RWPE1 (cell line): ENCODE measurements around the gene OGFOD3.

Experiments
- CTCF ChIA-PET: fragments of 350-600 bp; sonication (Branson Sonifier 250); formaldehyde crosslinking; extraction: SDS; loops from one replicate; lab custom pipeline; 2021; lab: Yijun Ruan, JAX
- POLR2A ChIA-PET: fragments of 400-600 bp; formaldehyde crosslinking; extraction: SDS; loops from one replicate; lab custom pipeline; 2020; ENCODE audit warnings: antibody characterized with exemption; ENCODE audit not compliant: low non-redundant PET; lab: Yijun Ruan, JAX
- DNase-seq: peaks from one replicate; pipeline ENCODE4 v3.0.0; 2012; ENCODE audit warnings: low spot score
- H3K27ac ChIP-seq: fragments of 450-650 bp; 2 replicates; pipeline ENCODE4 v1.5.1; 2017
- CTCF ChIP-seq: fragments of 450-650 bp; conservative IDR thresholded peaks from 2 replicates; pipeline ENCODE4 v1.5.1; 2017; ENCODE audit warnings: low read depth, mild to moderate bottlenecking

OGFOD3 gene

GRCh38 chr17:82392941-82393340 lies 25.4 kb downstream of the OGFOD3 start:
- ChIA-PET POLR2A (no interaction called here), CTCF (no interaction called here)
- peak overlapping the region; percentile 14; the same call in 1 of the 2 replicates for H3K27ac ChIP-seq
- TF ChIP-seq CTCF, result no peak
- no peak for DNase-seq

GRCh38 chr17:82392209-82392920 lies 26.0 kb downstream of the OGFOD3 start:
- ChIA-PET POLR2A (no interaction called here), CTCF (no interaction called here)
- peak overlapping the region; percentile 14; the same call in 1 of the 2 replicates for H3K27ac ChIP-seq
- no peak for TF ChIP-seq CTCF
- no peak for DNase-seq

- DNase-seq, result no peak
- no peak for TF ChIP-seq CTCF
- peak overlapping the region; percentile 14; the same call in 1 of the 2 replicates for H3K27ac ChIP-seq
- ChIA-PET POLR2A (no interaction called here), CTCF (no interaction called here)
These were observed 26.8 kb downstream of the OGFOD3 start for GRCh38 chr17:82391496-82392066.

- ChIA-PET POLR2A (no interaction called here), CTCF (no interaction called here)
- TF ChIP-seq CTCF, result no peak
- H3K27ac ChIP-seq, result no peak overlapping the region
- DNase-seq, result no peak
These were observed 27.4 kb downstream of the OGFOD3 start for GRCh38 chr17:82390860-82391435.

DNA sequence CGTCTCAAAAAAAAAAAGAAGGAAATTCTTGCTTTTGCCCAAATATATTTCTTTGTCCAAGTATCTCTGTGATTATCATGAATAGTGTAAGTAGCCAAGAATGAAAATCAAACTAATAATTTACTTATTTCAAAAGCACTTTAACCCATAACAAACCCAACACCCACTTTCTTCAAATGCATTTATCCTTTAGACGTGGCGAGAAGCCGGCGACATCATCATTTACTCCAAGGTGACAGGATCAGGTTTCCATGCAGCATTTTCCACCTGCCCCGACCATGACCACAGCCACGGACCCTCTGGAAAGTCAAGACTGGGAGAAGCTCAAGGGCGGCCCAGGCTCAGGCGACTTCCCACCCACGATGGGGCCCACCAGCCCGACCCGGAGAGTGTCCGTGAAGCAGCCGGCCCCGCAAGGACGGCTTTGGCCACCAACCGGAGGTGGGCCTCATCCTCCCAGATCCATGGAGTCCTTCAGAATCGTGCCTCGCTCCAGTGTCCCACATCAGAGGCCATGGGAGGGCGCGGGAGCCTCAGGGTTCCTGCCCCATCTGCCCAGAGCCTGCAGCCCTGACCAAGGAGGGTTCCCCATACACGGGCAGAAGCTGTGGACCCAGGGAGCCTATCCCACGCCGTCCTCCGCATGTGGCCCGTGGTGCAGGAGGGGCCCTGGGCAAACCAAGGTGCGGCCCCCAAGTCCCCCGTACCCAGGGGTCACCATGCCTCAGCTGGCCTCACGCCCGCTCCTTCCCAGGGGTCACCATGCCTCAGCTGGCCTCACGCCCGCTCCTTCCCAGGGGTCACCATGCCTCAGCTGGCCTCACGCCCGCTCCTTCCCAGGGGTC lies 28.1 kb downstream of the OGFOD3 start:
- TF ChIP-seq CTCF, result no peak
- ChIA-PET POLR2A (no interaction called here), CTCF (interaction anchor here (0.6 kb wide), 1 partner anchor 19 kb away, joined by 4 read pairs; no protein-coding TSS in a partner anchor)
- no peak for DNase-seq
- no peak overlapping the region for H3K27ac ChIP-seq

DNA sequence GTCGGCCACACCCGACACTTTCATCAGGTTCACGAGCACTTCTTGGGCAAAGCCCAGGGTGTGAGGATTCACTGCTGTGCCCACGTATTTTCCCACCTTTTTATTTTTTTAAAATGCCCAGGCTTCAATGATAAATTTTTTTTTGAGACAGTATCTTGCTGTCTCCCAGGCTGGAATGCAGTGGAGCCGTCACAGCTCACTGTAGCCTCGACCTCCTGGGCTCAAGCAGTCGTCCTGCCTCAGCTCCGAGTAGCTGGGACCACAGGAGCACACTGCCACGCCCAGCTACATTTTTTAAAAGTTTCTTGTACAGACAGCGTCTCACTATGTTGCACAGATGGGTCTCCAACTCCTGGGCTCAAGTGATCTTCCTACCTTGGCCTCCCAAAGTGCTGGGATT lies 29.0 kb downstream of the OGFOD3 start:
- ChIA-PET CTCF (no interaction called here), POLR2A (no interaction called here)
- DNase-seq, result no peak
- peak overlapping the region; percentile 17 for H3K27ac ChIP-seq
- TF ChIP-seq CTCF, result no peak
